Measurements from ENCODE around the gene FUS. TPM values are rescaled to one million over a fixed set of nuclear protein-coding genes. Genes with fewer than 3 reads are reported as not detected.

The FUS gene
- total and polyA plus RNA-seq, 2 donors (not counting 3 experiments of a cell fraction or from before 2014, with no cell fraction given), result 307 to 569 TPM

DNA sequence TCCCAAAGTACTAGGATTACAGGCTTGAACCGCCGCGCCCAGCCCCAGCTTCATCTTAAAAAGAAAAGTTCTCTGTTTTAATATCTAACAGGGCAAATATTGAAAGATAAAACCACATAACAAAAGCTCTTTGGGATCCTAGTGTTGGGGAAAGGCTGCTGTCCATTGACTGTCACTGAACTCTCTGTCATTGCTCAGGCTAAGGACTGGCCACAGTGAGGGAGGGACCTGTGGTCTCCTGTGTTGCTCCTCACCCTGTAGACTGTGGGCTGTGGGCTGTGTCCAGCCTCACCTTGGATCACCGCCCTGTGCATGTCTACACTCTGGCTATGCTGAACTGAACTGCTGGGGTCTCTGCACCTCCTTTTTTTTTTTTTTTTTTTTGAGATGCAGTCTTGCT is 48.3 kb downstream of the FUS start:
- dilution Hi-C loops (cut with MboI; ENCODE audit: extremely low pct_ligation_motif_present, low sequenced_read_pairs) (no loop called here), intact Hi-C loops (cut with micrococcal nuclease) (no loop called here)
- Histone ChIP-seq H3K4me3 (replicated peaks in 1 of 3; ENCODE audit: insufficient read depth in 1 of 3, low read depth in 1 of 3, low read length in 3 of 3) (no peak overlapping the region), H3K4me2 (ENCODE audit: insufficient read depth, low read length) (no peak overlapping the region), H3K9me3 (replicated peaks; ENCODE audit: control insufficient read depth, insufficient read depth, low read length) (no peaks in the 10 kb centered on the region), H3K36me3 (ENCODE audit: control insufficient read depth in 2 of 2, extremely low read depth in 1 of 2, insufficient read depth in 2 of 2, low read length in 2 of 2) (no peaks in the 10 kb centered on the region), H2AFZ (ENCODE audit: low read depth, low read length) (no peak overlapping the region), H3K9ac (replicated peaks; ENCODE audit: extremely low read depth, insufficient read depth, low read length) (no peak overlapping the region), H3K79me2 (ENCODE audit: control insufficient read depth, insufficient read depth, low read length) (no peaks in the 10 kb centered on the region), H4K20me1 (replicated peaks; ENCODE audit: control insufficient read depth, extremely low read depth, insufficient read depth, low read length) (no peaks in the 10 kb centered on the region), H3K27ac (ENCODE audit: insufficient read depth, low read depth, low read length) (no peak overlapping the region), H3K9me1 (replicated peaks; ENCODE audit: control insufficient read depth, extremely low read depth, insufficient read depth, low read length) (no peaks in the 10 kb centered on the region), H3K27me3 (ENCODE audit: control insufficient read depth in 2 of 2, insufficient read depth in 2 of 2, low read length in 2 of 2) (no peaks in the 10 kb centered on the region), H3K4me1 (ENCODE audit: control insufficient read depth, extremely low read depth, insufficient read depth, low read length) (no peaks in the 10 kb centered on the region)
- POLR2A ChIA-PET, result no interaction called here
- no peak for TF ChIP-seq EZH2 (IDR thresholded peaks at IDR 0.05; ENCODE audit: borderline replicate concordance, low read depth, low read length, severe bottlenecking)
- TF ChIP-seq GATA2 (IDR thresholded peaks at IDR 0.05; ENCODE audit: insufficient read depth, insufficient read length, low read depth, low read length), result no peak
- TF ChIP-seq, protein P1, sequence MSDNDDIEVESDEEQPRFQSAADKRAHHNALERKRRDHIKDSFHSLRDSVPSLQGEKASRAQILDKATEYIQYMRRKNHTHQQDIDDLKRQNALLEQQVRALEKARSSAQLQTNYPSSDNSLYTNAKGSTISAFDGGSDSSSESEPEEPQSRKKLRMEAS (IDR thresholded peaks at IDR 0.05; ENCODE audit: insufficient read depth, insufficient read length), result no peak
- TF ChIP-seq, protein P2, sequence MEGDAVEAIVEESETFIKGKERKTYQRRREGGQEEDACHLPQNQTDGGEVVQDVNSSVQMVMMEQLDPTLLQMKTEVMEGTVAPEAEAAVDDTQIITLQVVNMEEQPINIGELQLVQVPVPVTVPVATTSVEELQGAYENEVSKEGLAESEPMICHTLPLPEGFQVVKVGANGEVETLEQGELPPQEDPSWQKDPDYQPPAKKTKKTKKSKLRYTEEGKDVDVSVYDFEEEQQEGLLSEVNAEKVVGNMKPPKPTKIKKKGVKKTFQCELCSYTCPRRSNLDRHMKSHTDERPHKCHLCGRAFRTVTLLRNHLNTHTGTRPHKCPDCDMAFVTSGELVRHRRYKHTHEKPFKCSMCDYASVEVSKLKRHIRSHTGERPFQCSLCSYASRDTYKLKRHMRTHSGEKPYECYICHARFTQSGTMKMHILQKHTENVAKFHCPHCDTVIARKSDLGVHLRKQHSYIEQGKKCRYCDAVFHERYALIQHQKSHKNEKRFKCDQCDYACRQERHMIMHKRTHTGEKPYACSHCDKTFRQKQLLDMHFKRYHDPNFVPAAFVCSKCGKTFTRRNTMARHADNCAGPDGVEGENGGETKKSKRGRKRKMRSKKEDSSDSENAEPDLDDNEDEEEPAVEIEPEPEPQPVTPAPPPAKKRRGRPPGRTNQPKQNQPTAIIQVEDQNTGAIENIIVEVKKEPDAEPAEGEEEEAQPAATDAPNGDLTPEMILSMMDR (IDR thresholded peaks at IDR 0.05; ENCODE audit: extremely low read depth in 1 of 2, insufficient read depth in 1 of 2, low read depth in 1 of 2, low read length in 2 of 2), result no peak
- no peak for TF ChIP-seq MYC (IDR thresholded peaks at IDR 0.05; ENCODE audit: low read depth, low read length)
- TF ChIP-seq JUN (IDR thresholded peaks at IDR 0.05; ENCODE audit: borderline replicate concordance, insufficient read depth, insufficient read length, low read depth), result no peak
- no peak for TF ChIP-seq FOS (IDR thresholded peaks at IDR 0.05; ENCODE audit: borderline replicate concordance, insufficient read depth, low read length)
- no peak for TF ChIP-seq POLR2A (IDR thresholded peaks at IDR 0.05; ENCODE audit: low read depth, low read length)
- TF ChIP-seq POLR2AphosphoS5 (IDR thresholded peaks at IDR 0.05; ENCODE audit: insufficient read depth, low read depth, low read length), result no peak
- FAIRE-seq (no peak), DNase-seq (ENCODE audit: low read depth, low spot score) (no peak)
- no TSS peak for BruUV-seq (replicated peaks)
- CTCF ChIA-PET, result no interaction called here
